HG03354 (cell line): ENCODE data around the gene DNAJC12.
"Not testable (repeated sequence)": the region's sequence is repeated elsewhere in the genome, so short reads cannot be mapped to it uniquely, and the experiment has no call there.

ENCODE experiments used
- ATAC-seq: cut with Tn5 transposase; IDR thresholded peaks from one replicate; pipeline ENCODE4 v1.9.1; 2021; ENCODE audit warnings: mild to moderate bottlenecking; ENCODE audit not compliant: unreplicated experiment, poor library complexity, severe bottlenecking

DNAJC12 gene

DNA sequence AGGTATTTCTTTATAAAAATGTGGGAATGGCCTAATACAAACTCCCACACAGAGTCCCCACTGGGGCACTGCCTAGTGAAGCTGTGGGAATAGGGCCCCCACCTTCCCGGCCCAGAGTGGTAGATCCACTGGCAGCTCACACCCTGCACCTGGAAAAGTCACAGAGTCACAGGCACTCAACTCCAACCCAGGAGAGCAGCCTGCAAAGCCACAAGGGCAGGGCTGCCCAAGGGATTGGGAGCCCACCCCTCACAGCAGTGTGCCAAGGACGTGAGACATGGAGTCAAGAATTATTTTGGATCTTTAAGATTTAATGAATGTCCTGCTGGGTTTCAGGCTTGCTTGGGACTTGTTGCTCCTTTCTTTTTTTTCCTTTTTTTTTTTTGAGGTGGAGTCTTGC is 5.3 kb upstream of the DNAJC12 start:
- ATAC-seq, result no peak

DNA sequence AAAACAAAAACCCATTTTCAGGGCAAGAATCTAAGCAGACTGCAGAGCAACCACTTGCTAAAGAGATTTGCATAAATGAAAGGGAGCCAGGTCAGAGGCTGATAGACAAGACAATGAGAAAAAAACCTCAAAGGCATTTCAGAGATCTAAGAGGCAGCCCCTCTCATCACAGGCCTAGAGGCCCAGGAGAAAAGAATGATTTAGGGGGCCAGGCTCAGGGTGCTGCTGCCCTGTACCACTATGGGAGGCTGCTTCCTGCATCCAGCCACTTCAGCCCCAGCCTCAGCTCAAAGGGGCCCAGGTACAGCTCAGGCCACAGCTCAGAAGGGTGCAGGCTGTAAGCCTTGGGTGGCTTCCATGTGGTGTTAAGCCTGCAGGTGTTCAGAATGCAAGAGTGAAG is 3.7 kb upstream of the DNAJC12 start:
- no peak for ATAC-seq

DNA sequence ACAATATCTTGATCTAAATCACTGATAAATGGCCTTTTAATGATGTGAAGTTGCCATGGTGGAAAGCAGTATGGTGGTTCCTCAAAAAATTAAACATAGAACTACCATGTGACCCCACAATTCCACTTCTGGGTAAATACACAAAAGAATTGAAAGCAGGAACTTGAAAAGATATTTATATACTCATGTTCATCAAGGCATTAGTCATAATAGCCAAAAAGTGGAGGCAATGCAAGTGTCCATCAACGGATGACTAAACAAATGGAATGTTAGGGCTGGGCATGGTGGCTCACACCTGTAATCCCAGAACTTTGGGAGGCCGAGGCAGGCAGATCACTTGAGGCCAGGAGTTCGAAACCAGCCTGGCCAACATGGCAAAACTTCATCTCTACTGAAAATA is 2.0 kb upstream of the DNAJC12 start:
- ATAC-seq, result no peak

DNA sequence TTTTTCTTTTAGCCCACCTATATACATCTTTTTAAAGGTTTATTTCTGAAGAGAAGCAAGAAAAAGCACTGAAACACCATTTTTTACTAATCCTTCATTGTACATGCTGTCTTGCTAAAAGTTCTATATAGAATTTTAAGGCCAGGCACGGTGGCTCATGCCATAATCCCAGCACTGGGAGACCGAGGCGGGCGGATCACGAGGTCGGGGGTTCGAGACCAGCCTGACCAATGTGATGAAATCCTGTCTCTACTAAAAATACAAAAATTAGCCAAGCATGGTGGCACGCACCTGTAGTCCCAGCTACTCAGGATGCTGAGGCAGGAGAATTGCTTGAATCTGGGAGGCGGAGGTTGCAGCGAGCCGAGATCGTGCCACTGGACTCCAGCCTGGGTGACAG is 1.5 kb upstream of the DNAJC12 start:
- not testable (repeated sequence) for ATAC-seq

DNA sequence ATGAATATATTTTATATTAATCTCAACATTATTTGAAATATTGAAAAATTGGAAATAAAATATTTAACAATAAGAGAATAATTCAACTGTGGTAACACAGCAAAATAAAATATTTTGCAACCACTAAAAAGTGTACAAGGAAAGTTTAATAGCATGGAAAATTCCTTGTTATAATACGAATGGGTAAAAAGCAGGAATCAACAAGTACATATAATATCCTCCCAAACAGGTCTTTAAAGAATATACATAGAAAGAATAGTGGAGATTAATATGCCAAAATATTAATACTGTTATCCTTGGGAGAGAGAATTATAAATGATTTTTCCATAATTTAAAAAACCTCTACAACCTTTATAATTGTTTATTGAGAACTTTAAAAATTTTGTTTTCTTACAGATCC is 1.0 kb downstream of the DNAJC12 start:
- no peak for ATAC-seq

DNA sequence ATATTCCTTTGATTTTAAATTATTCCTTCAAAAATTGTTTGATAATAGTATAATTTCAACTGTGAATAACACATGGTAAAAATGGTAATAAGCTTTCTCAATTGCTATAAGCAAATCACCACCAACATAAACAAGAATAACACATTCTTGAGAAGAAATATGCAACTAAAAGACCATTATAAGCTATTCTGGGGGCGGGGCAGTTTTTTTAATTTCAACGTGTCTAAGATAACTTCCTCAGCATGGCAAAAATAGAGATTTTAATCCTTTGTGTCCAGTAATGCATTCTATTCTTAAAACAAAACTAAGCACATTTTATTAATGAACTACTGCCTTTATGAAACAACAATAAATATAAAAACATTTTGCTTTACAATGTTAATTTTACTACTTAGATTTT is 1.5 kb downstream of the DNAJC12 start:
- ATAC-seq, result no peak

DNA sequence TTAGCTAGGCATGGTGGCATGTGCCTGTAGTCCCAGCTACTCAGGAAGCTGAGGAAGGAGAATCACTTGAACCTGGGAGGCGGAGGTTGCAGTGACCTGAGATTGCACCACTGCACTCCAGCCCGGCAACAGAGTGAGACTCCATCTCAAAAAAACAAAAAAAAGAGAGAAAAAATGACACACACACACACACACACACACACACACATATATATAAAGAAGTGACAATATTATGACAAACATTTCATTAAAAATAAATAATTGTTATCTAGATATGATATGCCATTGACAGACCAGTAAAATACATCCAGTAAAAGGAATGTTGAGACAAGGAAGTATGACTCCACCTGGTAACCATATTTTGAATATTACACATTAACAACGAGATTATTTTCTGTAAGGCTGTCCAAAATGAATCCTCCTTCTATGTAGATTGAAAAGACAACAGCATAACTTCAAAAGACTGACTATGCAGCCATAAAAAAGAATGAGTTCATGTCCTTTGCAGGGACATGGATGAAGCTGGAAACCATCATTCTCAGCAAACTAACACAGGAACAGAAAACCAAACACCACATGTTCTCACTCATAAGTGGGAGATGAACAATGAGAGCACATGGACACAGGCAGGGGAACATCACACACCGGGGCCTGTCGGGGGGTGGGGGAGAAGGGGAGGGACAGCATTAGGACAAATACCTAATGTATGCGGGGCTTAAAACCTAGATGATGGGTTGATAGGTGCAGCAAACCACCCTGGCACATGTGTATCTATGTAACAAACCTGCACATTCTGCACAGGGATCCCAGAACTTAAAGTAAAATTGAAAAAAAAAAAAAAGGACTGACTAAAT is 2.2 kb downstream of the DNAJC12 start:
- not testable (repeated sequence) for ATAC-seq

DNA sequence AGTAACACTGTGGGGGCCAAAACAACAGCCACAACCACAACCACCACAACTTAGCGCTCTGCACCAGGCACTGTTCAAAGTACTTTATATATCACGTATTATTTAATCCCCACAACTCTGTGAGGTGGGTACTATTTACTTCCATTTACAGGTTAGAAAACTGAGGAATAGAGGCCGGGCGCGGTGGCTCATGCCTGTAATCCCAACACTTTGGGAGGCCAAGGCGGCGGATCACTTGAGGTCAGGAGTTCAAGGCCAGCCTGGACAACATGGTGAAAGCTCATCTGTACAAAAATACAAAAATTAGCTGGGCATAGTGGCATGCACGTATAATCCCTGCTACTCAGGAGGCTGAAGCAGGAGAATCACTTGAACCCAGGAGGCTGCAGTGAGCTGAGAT is 3.6 kb downstream of the DNAJC12 start:
- ATAC-seq, result no peak

DNA sequence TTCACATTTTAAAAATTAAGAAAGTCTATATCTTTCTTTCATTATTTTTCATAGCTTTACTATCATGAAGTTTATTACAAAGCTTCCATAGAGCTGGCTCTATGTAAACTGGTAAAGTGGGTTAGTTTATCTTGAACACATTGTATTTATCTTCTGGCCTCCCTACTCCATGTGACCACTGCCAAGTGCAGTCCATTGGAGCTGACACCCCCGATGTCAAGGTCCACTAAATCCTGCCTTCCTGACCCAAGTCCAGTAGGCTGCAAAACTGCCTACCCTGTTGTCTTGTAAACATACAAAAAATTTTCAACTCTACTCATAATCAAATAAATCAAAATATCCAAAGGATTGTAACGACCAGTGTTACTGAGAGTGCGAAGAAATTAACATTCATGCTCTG is 10.2 kb downstream of the DNAJC12 start:
- ATAC-seq, result no peak

DNA sequence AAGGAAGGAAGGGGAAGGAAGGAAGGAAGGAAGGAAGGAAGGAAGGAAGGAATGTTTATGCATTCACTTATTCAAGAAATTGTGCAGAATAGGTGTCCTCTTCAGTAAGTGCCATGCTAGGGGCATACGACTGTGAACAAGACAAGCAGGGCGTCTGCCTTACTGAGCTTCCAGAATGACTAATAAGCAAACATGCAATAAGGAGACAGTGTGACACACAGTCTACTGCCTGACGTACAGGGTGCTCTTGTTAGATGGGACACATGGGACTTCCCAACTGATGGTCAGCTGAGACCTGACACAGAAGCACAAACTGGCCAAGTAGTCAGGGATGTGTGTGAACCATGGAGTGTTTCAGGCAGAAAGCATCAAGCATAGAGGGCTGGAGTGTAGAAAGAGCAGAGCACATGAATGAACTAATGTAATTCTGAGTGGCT is 18.2 kb downstream of the DNAJC12 start:
- ATAC-seq, result peak; percentile 54

DNA sequence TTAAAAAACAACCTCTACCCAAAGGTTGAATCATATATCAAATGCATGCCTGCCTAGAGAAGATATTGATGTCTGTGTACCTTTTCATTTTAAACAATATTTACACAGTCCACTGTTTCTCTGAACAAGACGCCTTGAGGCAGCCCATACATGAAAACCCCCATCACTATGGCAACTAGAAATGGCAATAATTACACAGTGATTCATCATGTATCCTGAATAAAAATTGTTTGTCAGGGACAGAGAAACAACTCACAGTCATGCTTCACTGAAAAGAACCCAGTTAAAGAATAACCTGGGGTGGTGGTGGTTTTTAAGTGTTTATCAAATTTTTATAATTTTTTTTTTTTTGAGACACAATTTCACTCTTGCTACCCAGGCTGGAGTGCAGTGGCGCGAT is 19.7 kb downstream of the DNAJC12 start:
- peak; percentile 87 for ATAC-seq

DNA sequence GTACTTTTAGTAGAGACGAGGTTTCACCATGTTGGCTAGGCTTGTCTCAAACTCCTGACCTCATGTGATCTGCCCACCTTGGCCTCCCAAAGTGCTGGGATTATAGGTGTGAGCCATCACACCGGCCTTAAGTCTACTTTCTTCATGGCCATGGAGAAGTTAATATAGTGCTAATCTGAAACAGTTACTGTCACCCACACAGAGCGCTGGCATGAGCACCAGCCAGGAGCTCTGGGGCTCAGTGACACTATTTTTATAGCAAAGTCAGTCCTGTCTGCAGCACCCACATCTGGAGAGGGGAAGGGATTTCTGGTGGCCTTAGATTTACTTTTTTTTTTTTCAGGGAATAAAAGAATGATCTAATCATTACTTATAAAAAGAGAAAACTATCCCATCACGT is 21.3 kb downstream of the DNAJC12 start:
- ATAC-seq, result no peak

DNA sequence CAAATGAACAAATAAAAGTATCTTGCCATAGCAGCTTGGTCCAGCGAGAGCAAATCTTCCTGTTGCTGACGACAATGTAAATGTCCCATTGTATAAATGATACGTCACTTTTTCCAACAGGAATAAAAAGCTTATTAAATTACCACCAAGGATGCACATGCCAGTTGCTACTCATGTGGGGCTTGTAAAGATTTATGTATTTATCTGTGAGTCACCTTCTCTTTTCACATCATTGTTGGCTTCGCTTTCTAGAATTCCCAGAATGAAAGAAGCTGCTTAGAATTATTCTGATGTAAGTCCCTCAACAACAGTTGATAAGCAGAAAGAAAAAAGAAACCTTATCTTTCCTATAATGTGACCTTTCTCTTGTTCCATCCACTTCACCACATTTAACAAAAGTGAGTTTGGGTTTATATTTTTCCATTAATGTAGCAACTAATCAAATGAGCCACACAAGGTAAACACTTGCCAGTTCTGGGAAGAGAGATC is 22.4 kb downstream of the DNAJC12 start:
- no peak for ATAC-seq

DNA sequence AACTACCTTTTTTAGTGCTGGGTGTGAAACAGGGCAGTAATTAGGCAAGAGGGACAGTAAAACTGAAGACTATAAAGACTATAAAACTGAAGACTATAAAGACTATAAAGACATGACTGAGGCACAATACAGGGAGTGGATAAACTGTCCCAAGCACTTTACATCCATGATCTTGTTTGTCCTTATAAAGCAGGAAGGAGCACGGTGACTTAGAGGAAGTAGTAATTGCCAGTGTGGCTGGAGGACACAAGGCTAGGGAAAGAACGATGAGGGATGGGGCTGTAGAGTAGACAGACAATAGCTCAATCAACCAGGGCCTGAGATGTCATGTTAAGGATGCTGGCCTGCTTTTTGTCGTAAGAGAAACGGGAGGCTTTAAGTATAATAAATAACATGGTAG is 26.0 kb downstream of the DNAJC12 start:
- ATAC-seq, result no peak

DNA sequence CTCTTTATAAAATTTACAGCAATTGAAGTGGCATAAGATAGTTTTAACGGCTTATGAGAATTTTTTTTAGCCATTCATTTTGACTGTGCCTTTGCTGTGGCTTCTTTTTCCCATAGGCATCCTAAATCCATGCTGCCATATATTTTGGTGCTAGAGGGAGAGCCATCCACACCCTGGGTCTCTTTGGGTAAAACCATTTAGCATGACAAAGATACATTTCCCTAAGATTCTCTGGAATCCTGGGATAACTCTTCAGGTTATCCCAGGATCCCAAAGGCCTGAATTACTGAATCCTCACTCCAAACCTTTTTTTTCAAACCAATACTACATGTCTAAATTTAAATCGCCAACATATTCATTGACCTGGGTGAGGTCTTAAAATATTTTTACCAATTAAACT is 28.9 kb downstream of the DNAJC12 start:
- ATAC-seq, result no peak

DNA sequence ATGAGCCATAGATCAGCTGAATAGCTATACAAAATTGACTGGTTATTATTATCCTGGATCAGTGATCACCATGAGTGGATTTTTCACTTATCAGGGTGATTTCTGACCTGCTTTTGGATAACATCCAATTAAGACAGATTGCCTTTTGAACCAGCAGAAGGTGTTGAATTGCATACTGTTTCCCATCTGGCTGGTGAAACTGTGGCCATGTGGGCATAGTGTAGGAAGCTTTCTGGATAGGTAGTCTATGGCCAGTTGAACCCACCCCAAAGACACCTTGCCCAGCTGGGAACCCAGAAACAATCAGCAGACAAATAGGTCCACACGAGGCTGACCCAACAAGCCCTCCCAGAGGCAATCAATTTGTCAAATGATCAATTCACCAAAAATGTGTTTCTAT is 29.3 kb downstream of the DNAJC12 start:
- no peak for ATAC-seq

DNA sequence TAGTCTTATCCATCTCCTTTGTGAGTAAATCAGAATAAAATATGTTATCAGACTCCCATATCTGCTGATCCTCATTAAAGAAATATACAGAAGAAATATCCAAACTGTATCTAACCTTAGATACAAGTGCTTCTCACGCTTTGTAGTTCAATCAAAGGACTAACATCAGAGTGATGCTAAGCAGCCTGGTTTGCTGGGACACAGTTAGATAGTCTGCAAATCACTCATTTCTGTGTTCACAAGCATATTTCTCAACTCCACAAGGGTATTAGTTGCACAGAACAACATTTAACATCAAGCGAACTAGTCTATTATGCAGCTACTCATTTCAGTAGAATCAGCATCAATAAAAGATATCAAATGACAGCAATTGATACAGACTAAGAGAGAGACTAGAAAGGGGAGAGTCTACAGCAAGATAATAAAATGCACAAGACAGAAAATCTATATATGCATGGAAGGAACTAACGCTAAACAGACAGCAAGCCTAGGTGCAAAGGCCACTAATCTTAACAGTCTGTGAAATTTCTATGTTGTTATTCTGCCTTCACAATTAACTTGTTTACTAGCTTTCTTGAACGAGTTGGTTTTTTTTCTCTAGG is 30.0 kb downstream of the DNAJC12 start:
- no peak for ATAC-seq

DNA sequence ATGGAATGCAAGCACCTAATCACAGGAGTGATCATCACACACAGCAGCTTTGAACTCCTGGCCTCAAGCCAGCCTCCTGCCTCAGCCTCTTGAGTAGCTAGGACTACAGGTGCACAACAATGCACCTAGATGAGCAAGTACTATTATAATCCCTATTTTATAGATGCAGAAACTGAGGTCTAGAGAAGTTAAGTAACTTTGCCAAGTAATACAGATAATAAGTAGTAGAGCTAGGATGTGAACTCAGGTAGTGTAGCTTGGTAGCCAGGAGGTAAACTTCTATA is 33.7 kb downstream of the DNAJC12 start:
- ATAC-seq, result no peak

DNA sequence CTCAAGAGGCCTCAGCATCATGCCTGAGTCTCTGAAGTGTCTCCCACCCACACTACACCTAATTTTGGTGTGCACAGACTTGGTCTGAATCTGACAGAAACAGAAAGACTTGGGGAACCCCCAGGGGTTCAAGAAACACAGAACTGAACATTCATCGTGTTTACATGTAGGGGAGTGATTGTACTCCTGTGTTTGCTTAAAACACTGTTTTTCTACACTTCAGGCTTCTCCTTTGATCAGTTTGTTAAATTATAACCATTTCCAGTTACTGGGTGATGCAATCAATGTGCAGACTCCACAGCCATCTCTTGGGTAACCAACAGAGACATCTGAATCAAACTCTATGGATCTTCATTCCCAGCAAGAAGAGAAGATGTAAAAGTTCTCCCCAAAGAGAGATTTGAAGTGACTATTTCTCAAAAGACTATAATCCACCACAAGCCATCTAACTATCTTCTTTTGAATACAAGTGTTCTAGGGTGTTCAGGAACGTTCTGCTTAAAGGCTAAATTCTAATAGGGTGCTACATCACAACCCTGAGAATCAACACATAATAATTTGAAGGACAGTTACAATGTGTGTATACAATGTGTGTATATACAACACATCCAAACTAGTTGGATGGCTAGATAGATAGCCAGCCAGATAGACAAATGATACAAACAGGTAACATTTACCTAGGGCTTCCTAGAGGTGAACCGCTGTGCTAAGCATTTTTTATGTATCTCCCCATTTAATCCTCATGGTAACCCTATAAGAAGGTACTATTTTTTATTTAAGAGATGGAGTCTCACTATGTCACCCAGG is 34.2 kb downstream of the DNAJC12 start:
- no peak for ATAC-seq

DNA sequence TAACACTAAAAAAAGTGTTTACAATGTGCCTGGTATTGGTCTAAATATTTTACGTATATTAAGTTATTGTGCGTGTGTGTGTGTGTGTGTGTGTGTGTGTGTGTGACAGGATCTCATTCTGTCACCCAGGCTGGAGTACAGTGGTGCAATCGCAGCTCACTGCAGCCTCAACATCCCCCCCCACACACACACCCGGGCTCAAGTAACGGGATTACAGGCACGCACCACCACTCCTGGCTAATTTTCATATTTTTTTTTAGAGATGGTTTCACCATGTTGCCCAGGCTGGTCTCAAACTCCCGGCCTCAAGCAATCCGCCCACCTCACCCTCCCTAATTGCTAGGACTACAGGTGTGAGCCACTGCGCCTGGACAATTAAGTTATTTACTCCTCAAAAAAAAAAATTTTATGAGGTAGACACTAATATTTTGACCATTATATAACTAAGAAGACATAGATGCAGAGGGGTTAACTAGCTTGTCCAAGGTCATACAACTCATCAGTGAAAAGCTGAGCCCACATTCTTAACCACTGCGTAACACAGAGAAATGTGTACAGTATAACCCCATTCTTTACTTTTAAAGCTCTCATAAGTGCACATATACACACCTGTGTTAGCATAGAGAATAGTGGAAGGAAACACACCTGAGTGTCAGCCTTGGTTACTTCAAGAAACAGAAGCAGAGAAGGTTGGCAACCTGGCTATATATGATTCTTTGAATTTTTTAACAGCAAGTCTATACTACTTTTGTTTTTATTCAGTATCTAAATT is 35.0 kb downstream of the DNAJC12 start:
- no peak for ATAC-seq
